Neural cell (in vitro differentiated cells): ENCODE results near the gene ARHGAP4. TPM values are rescaled to one million over a fixed set of nuclear protein-coding genes. Genes with fewer than 3 reads are reported as not detected.

Experiments
- H2AFZ ChIP-seq: fragments of 200-600, 300-800 bp; sonication (generic), shearing (Covaris generic); 2 replicates; pipeline ENCODE4 v1.6.0; 2014; ENCODE audit warnings: low read depth, mild to moderate bottlenecking, antibody characterized with exemption, low read length, moderate library complexity
- H3F3A ChIP-seq: fragments of 200-600 bp; shearing (Covaris generic); 2 replicates; pipeline ENCODE4 v1.6.1; 2016; ENCODE audit warnings: mild to moderate bottlenecking, moderate library complexity, mixed read lengths, antibody characterized with exemption, low read length; ENCODE audit not compliant: insufficient read depth, poor library complexity, severe bottlenecking
- H3K27ac ChIP-seq: fragments of 200-600, 300-800 bp; sonication (generic), shearing (Covaris generic); 2 replicates; pipeline ENCODE4 v1.5.1; 2014; ENCODE audit warnings: mild to moderate bottlenecking, low read length, moderate library complexity
- H3K27me3 ChIP-seq: fragments of 300-800, 200-600 bp; sonication (generic), shearing (Covaris generic); 2 replicates; pipeline ENCODE4 v1.6.0; 2014; ENCODE audit warnings: mild to moderate bottlenecking, low read depth, low read length, moderate library complexity; ENCODE audit not compliant: insufficient read depth
- H3K36me3 ChIP-seq: fragments of 300-800, 200-600 bp; sonication (generic), shearing (Covaris generic); 2 replicates; pipeline ENCODE4 v1.5.1; 2014; ENCODE audit warnings: mild to moderate bottlenecking, antibody characterized with exemption, low read length, moderate library complexity; ENCODE audit not compliant: insufficient read depth
- H3K4me2 ChIP-seq: fragments of 300-800, 200-600 bp; sonication (generic), shearing (Covaris generic); 2 replicates; pipeline ENCODE4 v1.6.0; 2014; ENCODE audit warnings: mild to moderate bottlenecking, low read length
- H3K4me3 ChIP-seq: fragments of 300-800, 200-600 bp; sonication (generic), shearing (Covaris generic); 2 replicates; pipeline ENCODE4 v1.5.1; 2014; ENCODE audit warnings: mild to moderate bottlenecking, low read length, moderate library complexity
- H3K79me2 ChIP-seq: fragments of 200-600 bp; shearing (Covaris generic); replicated peaks from 2 replicates; pipeline ENCODE4 v1.6.0; 2014; ENCODE audit warnings: mild to moderate bottlenecking, low read length, moderate library complexity; ENCODE audit not compliant: insufficient read depth
- H3K9ac ChIP-seq: fragments of 300-800, 200-600 bp; sonication (generic), shearing (Covaris generic); 2 replicates; pipeline ENCODE4 v1.6.1; 2016; ENCODE audit warnings: mild to moderate bottlenecking, low read length, mixed read lengths
- H3K9me2 ChIP-seq: fragments of 200-600 bp; shearing (Covaris generic); 2 replicates; pipeline ENCODE4 v1.6.1; 2016; ENCODE audit warnings: mild to moderate bottlenecking, low read length, mixed read lengths; ENCODE audit not compliant: insufficient read depth
- H3K9me3 ChIP-seq: fragments of 200-600, 300-800 bp; sonication (generic), shearing (Covaris generic); 2 replicates; pipeline ENCODE4 v1.6.1; 2016; ENCODE audit warnings: mild to moderate bottlenecking, mixed run types, low read length, moderate library complexity, mixed read lengths
- H4K20me1 ChIP-seq: fragments of 200-600 bp; shearing (Covaris generic); 2 replicates; pipeline ENCODE4 v1.6.1; 2016; ENCODE audit warnings: mild to moderate bottlenecking, mixed run types; ENCODE audit not compliant: insufficient read depth
- EP300 ChIP-seq: fragments of 450-650 bp; conservative IDR thresholded peaks from 2 replicates; pipeline ENCODE4 v1.6.1; 2014; ENCODE audit warnings: antibody characterized with exemption, mild to moderate bottlenecking, moderate library complexity; ENCODE audit not compliant: poor library complexity, severe bottlenecking
- EZH2 ChIP-seq: fragments of 200-600, 300-800 bp; shearing (Covaris generic), sonication (generic); IDR thresholded peaks from 2 replicates; pipeline ENCODE4 v1.6.1; 2014; ENCODE audit warnings: antibody characterized with exemption, low read length, borderline replicate concordance, mild to moderate bottlenecking; ENCODE audit not compliant: insufficient read depth, poor library complexity, severe bottlenecking
- MXI1 ChIP-seq: fragments of 450-650 bp; conservative IDR thresholded peaks from 2 replicates; pipeline ENCODE4 v1.6.1; 2014; ENCODE audit warnings: antibody characterized with exemption, mild to moderate bottlenecking; ENCODE audit not compliant: poor library complexity, severe bottlenecking
- POLR2AphosphoS5 ChIP-seq: IDR thresholded peaks from 2 replicates; pipeline ENCODE4 v1.6.1; 2012
- RAD21 ChIP-seq: fragments of 450-650 bp; conservative IDR thresholded peaks from 2 replicates; pipeline ENCODE4 v1.6.1; 2014; ENCODE audit warnings: antibody characterized with exemption, mild to moderate bottlenecking, moderate library complexity
- SMC3 ChIP-seq: fragments of 450-650 bp; conservative IDR thresholded peaks from 2 replicates; pipeline ENCODE4 v1.6.1; 2014; ENCODE audit warnings: antibody characterized with exemption, mild to moderate bottlenecking, moderate library complexity; ENCODE audit not compliant: poor library complexity
- TAF1 ChIP-seq: IDR thresholded peaks from 2 replicates; pipeline ENCODE4 v1.6.1; 2012; ENCODE audit warnings: low read depth
- polyA plus RNA-seq: library from polyadenylated mRNA; depleted of rRNA; stranded (reverse); fragments of >200 nt; gene quantifications from 2 replicates; pipeline ENCODE4 v1.2.3, GENCODE V29; 2014
- TF ChIP-seq, protein P1 (sequence below): IDR thresholded peaks from 2 replicates; pipeline ENCODE4 v1.6.1; 2012; ENCODE audit warnings: borderline replicate concordance
- TF ChIP-seq, protein P2 (sequence below): fragments of 450-650 bp; IDR thresholded peaks from 2 replicates; pipeline ENCODE4 v1.5.1; 2014; ENCODE audit warnings: antibody characterized with exemption, mild to moderate bottlenecking, moderate library complexity; ENCODE audit not compliant: poor library complexity, severe bottlenecking

Gene ARHGAP4
- polyA plus RNA-seq, 1 donor from 2014 or later: 11.2 TPM

DNA sequence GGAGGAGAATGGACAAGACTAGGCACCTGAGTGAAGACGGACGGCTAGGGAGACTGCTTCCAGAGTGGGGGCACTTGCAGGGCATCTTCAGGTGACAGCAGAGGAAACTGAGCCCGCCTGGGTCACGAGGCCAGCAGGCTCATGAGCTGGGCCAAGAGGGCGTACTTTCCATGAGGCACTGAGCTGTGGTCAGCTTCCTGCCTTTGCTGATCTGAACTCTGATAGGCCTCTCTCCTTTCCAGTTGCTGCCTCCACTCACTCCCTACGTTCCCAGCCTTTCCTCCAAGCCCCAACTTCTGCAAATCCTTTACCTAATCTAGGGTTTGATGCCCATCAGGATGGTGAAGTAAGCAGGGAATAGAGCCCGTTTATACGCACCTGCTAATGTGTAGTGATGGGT is 38.7 kb downstream of the ARHGAP4 start:
- H3K36me3 ChIP-seq: no peaks in the 10 kb centered on the region
- TF ChIP-seq TAF1: no peak
- no peak for TF ChIP-seq MXI1
- no peak for TF ChIP-seq EP300
- TF ChIP-seq, protein P1, sequence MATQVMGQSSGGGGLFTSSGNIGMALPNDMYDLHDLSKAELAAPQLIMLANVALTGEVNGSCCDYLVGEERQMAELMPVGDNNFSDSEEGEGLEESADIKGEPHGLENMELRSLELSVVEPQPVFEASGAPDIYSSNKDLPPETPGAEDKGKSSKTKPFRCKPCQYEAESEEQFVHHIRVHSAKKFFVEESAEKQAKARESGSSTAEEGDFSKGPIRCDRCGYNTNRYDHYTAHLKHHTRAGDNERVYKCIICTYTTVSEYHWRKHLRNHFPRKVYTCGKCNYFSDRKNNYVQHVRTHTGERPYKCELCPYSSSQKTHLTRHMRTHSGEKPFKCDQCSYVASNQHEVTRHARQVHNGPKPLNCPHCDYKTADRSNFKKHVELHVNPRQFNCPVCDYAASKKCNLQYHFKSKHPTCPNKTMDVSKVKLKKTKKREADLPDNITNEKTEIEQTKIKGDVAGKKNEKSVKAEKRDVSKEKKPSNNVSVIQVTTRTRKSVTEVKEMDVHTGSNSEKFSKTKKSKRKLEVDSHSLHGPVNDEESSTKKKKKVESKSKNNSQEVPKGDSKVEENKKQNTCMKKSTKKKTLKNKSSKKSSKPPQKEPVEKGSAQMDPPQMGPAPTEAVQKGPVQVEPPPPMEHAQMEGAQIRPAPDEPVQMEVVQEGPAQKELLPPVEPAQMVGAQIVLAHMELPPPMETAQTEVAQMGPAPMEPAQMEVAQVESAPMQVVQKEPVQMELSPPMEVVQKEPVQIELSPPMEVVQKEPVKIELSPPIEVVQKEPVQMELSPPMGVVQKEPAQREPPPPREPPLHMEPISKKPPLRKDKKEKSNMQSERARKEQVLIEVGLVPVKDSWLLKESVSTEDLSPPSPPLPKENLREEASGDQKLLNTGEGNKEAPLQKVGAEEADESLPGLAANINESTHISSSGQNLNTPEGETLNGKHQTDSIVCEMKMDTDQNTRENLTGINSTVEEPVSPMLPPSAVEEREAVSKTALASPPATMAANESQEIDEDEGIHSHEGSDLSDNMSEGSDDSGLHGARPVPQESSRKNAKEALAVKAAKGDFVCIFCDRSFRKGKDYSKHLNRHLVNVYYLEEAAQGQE: no peak
- TF ChIP-seq RAD21: no peak
- TF ChIP-seq, protein P2, sequence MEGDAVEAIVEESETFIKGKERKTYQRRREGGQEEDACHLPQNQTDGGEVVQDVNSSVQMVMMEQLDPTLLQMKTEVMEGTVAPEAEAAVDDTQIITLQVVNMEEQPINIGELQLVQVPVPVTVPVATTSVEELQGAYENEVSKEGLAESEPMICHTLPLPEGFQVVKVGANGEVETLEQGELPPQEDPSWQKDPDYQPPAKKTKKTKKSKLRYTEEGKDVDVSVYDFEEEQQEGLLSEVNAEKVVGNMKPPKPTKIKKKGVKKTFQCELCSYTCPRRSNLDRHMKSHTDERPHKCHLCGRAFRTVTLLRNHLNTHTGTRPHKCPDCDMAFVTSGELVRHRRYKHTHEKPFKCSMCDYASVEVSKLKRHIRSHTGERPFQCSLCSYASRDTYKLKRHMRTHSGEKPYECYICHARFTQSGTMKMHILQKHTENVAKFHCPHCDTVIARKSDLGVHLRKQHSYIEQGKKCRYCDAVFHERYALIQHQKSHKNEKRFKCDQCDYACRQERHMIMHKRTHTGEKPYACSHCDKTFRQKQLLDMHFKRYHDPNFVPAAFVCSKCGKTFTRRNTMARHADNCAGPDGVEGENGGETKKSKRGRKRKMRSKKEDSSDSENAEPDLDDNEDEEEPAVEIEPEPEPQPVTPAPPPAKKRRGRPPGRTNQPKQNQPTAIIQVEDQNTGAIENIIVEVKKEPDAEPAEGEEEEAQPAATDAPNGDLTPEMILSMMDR: no peak
- no peak for TF ChIP-seq POLR2AphosphoS5
- no peak for TF ChIP-seq EZH2
- no peak for TF ChIP-seq SMC3
- H4K20me1 ChIP-seq: no peaks in the 10 kb centered on the region
- H3K4me2 ChIP-seq: no peak overlapping the region
- no peaks in the 10 kb centered on the region for H3F3A ChIP-seq
- H3K27me3 ChIP-seq: no peaks in the 10 kb centered on the region
- H3K9me3 ChIP-seq: no peaks in the 10 kb centered on the region
- H2AFZ ChIP-seq: no peak overlapping the region
- H3K4me3 ChIP-seq: no peak overlapping the region
- H3K9me2 ChIP-seq: no peaks in the 10 kb centered on the region
- no peak overlapping the region for H3K27ac ChIP-seq
- H3K79me2 ChIP-seq: peaks cover 33% of the 10 kb centered on the region
- H3K9ac ChIP-seq: no peak overlapping the region

DNA sequence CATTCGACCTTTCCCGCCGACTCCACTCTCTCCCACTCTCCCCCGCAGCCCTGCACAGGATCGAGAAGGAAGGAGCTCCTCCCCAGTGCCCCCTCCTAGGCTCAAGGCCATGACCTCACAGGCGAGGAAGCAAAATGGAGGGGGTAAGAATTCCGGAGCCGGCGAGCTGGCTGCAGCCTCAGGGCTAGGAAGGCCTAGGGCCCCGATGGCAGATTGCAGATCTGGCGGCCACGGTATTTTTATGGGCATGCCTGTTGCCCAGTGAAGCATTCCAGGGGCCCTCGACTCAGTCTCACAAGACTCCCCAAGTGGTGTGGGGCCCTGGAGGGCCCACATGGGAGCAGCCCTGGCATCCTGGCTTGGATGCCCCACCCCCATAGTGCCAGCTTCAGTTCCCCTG is 39.1 kb downstream of the ARHGAP4 start:
- Histone ChIP-seq H3K4me2 (no peak overlapping the region), H3K9me2 (no peaks in the 10 kb centered on the region), H3K4me3 (peak overlapping the region; percentile 68), H3K79me2 (peaks cover 37% of the 10 kb centered on the region), H4K20me1 (no peaks in the 10 kb centered on the region), H3K9me3 (no peaks in the 10 kb centered on the region), H3K36me3 (no peaks in the 10 kb centered on the region), H3F3A (no peaks in the 10 kb centered on the region), H3K27me3 (no peaks in the 10 kb centered on the region), H3K27ac (peak overlapping the region; percentile 58), H3K9ac (peak overlapping the region; percentile 83), H2AFZ (no peak overlapping the region)
- TF ChIP-seq TAF1 (no peak), EP300 (no peak), RAD21 (no peak), MXI1 (no peak), POLR2AphosphoS5 (no peak), EZH2 (no peak), SMC3 (no peak)
- TF ChIP-seq, protein P1: no peak
- TF ChIP-seq, protein P2: no peak
